ENCODE results near the gene FASTKD2.

FASTKD2 gene

DNA sequence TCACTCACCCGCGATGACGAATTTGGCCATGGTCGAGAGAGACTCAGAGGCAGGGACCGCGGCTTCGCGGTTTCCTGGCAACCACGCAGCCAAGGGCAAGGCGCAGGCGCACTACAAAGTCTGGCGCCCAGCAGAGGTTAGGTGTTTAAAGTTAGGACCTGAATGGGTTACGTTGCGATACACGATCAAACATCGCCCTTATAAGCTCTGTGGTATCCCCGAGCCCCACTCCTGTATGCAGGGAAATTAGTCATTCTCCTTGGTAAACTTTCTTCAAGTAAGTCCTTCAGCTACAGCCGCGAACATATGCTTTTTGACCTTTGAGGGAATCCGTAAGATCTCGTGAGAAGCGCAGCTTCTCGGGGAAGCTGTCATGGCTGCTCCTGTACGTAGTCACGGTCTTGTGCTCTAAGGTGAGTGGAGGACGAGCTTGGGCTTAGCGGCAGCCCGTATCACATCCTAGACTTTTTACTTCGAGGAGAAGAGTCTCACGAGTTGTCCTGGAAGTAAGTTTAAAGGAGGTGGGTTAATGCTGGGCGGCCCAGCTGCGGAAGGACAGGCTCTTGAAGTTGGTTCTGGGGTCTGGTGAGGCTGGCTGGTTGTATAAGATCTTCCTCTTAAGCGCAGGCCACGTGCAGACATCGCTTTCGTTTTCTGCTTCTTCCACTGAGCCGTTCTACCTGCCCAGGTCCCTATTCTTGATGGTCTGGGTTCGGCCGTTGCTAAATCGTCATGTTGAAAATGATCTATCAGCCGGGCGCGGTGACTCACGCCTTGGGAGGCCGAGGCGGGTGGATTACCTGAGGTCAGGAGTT, at the start of gene FASTKD2, which contains the start of gene MDH1B:
FASTKD2 (plus strand) TSS at position 365 of the 815 bp plus-strand sequence. CDS start 1,088 bp downstream, outside the sequence.
MDH1B (minus strand) TSS at position 87 of the 815 bp plus-strand sequence; CDS start at position 30, 57 bp downstream.
- DNase-seq: peak; percentile 94

DNA sequence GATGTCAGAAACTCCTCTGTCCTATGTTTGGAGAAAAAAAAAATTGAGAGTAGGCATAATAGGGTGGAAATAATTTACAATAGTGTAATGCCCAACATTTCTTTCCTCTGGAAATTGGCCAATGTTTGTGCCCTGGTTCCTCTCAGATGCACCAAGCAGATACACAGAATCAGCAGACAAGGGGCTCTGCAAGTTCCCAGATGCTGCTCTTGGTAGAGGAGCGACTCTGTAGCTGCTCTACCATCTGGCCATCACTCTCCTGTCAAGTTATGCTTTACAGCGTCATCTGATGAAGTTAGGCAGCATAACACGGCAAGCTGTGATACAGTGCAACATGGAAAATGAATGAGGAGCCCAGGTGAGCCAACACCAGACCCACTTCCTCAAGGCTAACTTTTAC, 48.8 kb upstream of the FASTKD2 start:
- no peak for DNase-seq

DNA sequence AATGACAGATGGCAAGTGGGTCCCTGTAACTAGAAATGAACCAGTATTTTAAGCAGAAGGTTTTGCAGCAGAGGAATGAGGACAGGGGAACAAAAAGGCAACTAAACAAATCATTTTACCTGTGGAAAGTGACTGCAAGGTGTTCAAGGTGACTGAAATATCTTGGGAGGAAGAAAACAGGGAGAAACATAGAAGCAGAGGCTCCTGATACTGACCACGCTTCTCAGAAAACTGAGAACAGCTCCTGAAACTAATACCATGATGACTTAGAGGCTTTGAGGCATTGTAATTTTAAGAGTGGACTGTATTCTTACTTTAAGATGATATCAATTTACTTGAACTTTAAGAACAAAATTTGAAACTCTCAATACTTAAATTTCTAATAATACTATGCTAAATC, 47.1 kb upstream of the FASTKD2 start, which contains the start of gene DYTN:
DYTN (minus strand) TSS at position 101 of the 400 bp plus-strand sequence. CDS start 117 bp downstream, outside the sequence.
- no peak for DNase-seq

DNA sequence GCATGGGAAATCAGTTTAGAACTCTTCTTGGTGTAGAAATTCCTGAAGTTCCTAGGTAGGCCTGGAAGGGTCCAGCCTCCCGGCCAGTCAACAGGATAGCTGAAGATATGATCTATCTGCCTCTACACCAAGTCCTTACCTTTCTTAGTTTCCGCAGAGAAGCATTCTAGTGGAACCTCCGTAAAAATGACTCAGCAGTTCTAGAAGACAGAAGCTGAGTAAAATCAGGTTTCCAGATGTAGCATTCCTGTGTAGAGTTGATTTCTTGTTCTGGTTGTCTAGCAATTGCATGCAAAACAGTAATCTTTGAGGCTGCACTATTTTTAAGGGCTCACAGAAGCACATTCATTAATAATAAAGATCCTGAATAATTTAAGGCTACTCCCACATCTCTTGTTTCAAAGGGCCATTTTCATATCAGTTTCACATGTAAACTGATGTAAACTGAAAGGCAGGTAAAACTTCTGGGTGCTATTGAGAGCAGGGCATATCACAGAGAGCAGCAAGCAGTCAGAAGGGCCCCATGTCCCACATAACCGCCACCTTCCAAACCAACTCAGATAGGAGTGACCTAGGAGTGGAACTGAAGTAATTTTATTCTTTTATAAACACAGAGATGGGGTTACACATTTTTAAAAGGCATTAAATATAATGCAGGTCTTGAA, 44.0 kb upstream of the FASTKD2 start:
- no peak for DNase-seq

DNA sequence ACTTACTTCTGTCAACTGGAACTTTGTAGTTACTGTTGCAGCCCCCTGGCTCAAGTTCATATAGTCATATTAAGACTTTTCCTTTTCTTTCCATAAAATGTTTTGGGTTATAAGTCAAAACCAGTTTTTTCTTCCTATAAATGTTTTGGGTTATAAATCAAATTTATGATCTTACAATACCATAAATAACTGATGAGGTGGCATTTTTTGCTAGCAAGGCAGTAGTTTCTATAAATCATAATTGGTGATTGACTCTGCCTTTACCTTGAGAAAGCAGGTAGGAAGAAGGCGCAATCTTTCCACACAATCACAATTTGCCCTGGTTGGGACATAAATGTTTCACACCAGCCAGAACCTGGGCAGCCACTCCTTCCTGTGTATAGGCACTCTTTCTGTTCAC, 42.1 kb upstream of the FASTKD2 start:
- DNase-seq: no peak

DNA sequence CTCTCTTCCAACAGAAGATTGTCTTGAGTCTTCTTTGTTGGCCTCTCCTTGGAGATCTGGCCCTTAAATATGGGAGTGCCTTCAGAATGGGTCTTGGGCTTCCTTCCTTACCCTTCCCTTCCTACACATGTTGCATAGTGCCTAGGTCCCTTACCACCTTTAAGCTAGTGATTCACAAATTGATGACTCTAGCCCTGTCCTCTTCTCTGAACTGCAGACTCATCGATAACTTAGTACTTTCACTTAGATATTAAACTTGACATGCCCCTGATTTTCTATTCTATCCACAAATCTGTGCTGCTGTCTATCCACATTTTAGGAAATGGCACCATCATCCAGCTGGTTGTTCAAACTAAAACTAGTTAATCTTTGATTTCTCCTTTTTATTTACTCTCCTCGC, 38.1 kb upstream of the FASTKD2 start:
- DNase-seq: no peak

- peak; percentile 7 for DNase-seq
These were observed 36.9 kb upstream of the FASTKD2 start for GRCh38 chr2:206728277-206729199.

DNA sequence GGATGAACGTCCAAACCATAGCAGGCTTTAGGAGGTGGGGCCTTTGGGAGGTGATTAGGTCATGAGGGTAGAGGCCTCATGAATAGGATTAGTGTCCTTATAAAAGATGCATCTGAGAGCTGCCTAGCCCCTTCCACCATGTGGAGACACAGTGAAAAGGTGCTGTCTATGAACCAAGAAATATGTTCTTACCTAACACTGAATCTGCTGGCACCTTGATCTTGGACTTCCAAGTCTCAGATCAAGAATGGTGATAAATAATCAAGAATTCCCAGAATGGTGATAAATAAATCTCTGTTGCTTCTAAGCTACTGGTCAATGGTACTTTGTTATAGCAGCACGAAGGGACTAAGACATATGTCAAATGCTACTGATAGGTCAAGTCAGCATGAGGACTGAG, 32.1 kb upstream of the FASTKD2 start:
- no peak for DNase-seq

DNA sequence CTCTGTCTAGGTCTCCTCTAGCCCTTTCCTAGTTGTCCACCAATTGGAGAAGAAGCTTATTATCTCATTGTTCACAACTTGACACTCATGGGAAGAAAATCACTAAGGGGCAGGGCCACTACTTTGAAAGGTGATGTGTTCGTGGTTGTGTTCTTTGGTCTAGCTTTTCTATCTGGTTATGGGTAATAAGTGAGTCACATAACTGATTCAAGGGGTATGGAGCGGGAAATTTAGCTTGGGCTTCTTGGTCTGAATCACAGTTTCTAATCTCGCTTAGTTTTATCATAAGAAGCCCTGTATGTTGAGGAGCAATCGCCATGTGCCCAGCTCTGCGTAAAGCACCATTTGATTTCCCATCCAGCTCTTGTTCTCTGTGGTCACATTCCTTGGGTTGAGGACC, 28.5 kb upstream of the FASTKD2 start:
- DNase-seq: no peak

GRCh38 chr2:206739271-206739670, 26.1 kb upstream of the FASTKD2 start:
- DNase-seq: no peak

- no peak for DNase-seq
These were observed 24.6 kb upstream of the FASTKD2 start for GRCh38 chr2:206740800-206741199.

DNA sequence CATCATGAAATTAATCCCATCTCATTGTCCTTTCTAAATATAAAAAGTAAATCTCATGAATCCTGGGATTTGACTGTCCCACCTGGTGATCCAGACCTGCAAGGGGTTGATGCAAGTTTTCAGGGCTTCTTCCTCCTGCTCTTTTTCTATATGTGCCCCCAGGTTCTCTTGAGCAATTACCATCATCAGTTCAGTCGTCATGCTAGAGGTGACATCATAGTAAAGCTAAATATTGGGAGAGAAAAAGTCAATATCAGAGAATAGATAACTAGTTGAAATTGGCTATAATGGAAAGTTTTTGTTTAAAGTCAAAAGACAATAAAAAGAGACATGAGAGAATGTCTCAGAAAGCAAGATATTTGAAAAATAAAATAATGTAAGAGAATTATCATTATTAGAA, 8.6 kb upstream of the FASTKD2 start:
- no peak for DNase-seq

DNA sequence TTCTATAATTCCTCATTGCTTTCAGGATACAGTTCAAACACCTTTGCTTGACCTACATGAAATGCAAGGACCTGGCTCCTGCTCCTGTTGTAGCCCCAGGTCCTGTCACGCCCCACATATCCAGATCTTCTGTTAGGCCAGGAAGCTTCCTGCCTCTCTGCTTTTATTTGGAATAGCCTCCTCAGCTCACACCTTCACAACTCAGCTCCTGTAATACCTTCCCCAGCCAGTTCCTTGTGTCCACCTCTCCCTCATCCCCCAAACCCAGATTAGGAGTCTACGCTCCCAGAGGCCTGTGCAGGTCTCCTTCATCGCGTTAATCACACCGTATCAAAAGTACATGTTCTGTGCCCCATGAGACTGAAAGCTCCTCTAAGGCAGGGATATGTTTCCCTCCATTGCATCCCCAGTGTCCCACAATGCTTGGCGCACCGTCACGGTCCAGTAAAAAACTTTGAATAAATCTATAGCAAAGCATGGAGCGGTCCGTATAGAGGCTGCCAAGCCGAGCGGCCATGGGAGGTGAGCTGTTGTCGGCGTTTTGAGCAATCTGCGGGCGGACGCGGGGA, 649 bp upstream of the FASTKD2 start:
- no peak for DNase-seq

- no peak for DNase-seq
These were observed 888 bp downstream of the FASTKD2 start for GRCh38 chr2:206766057-206766930.

DNA sequence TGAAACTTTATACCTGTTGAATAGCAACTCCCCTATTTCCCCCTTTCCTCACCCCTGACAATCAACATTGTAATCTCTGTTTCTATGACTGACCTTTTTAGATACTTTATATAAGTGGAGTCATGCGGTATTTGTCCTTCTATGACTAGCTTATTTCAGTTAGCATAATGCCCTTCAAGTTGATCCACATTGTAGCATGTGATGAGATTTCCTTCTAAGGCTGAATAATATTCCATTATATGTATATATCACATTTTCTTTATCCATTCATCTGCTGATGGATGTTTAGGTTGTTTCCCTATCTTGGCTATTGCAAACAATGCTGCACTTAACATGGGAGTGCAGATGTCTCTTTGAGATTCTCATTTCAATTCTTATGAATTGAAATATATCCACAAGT, 9.5 kb downstream of the FASTKD2 start:
- no peak for DNase-seq

DNA sequence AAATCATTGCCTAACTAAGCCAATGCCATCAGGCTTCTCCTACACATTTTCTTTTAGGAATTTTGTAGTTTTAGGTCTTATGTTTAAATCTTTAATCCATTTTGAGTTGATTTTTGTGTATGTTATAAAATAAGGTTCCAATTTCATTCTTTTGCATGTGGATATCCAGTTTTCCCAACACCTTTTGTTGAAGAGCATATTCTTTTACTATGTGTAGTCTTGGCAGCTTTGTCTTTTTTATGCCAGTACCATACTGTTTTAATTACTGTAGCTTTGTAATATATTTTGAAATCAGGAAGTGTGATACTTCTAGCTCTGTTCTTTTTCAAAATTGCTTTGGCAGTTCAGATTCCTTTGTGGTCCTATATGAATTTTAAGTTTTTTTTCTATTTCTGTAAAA, 11.0 kb downstream of the FASTKD2 start:
- no peak for DNase-seq

DNA sequence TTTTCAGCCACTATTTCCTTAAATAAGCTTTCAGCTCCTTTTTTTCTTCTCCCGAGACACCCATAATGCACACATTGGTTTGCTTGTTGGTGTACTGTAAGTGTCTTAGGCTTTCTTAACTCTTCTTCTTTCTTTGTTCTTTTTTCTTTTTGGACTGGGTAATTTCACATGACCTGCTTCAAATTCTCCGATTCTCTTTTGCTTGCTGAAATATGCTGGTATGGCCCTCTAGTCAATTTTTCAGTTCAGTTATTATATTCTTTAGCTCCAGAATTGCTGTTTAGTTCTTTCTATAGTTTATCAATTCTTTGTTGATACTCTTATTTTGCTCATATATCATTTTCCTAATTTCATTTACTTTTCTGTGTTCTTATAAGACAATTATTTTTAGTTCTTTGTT, 15.3 kb downstream of the FASTKD2 start:
- DNase-seq: no peak

DNA sequence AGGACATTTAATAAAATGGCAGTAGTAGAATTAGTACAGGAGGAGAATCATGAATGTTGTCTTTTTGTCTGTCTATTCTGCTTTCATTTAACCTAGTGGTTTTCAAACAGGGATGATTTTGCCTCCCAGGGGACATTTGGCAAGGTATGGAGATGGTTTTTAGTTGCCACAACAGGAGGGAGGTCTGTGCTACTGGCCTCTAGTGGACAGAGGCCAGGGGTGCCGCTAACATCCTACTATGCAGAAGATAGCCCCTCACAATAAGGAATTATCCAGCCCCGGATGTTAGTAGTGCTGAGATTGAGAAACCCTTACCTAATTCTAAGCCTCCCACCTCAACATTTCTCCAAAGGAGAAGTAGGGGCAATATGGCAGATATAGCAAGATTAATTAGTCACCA, 18.3 kb downstream of the FASTKD2 start:
- no peak for DNase-seq

DNA sequence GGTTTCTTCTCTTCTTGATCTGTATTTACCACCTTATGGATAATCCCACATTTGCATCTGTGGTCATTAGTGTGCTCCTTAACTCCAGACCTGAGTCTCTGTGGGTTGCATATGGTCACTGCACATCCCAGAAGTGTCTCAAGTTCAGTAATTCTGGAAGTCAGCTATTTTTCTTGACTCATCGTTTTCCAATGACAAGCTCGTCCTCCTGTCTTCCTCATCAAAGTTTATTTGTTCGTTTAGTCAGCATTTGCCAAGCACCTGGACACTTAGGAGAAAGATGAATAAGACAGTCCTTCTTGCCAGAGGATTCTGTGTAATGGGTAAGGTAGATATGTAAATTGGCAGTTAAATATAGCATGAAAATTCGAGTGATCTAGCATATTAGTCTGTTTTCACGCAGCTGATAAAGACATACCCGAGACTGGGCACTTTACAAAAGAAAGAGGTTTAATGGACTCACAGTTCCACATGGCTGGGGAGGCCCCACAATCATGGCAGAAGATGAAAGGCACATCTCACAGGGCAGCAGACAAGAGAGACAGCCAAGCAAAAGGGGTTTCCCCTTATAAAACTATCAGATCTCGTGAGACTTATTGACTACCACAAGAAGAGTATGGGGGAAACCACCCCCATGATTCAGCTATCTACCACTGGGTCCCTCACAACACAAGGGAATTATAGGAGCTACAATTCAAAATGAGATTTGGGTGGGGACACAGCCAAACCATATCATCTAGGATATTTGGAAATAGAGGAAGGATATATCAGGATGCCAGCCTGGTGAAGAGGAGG, 19.4 kb downstream of the FASTKD2 start:
- DNase-seq: no peak

- DNase-seq: no peak
These were observed 25.0 kb downstream of the FASTKD2 start for GRCh38 chr2:206790311-206790935.
